GM21360 (cell line): ENCODE results near the gene PEX3.

Experiments
- ATAC-seq: cut with Tn5 transposase; IDR thresholded peaks from one replicate; pipeline ENCODE4 v1.9.1; 2021; ENCODE audit warnings: mild to moderate bottlenecking, moderate library complexity; ENCODE audit not compliant: unreplicated experiment

The PEX3 gene

DNA sequence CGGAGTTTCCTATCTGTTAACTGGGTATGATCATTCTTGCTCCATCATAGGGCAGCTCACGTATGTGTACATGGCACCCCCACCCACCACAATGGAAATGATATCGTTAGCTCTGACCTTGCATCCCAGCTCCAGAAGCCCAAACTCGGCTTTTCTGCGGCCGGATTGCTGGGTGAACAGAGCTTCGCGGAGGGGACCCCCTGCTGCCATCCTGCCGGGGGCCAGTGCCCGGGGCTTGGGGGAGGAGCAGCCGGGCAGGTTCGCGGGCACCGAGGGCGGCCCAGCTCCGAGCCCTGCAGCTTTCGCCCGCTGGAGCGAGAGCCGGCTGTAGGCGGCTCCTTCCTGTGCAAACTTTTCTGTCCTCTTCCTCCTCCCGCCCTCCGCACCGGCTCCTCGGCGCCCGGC, 85.9 kb downstream of the PEX3 start:
- ATAC-seq = peak; percentile 53

DNA sequence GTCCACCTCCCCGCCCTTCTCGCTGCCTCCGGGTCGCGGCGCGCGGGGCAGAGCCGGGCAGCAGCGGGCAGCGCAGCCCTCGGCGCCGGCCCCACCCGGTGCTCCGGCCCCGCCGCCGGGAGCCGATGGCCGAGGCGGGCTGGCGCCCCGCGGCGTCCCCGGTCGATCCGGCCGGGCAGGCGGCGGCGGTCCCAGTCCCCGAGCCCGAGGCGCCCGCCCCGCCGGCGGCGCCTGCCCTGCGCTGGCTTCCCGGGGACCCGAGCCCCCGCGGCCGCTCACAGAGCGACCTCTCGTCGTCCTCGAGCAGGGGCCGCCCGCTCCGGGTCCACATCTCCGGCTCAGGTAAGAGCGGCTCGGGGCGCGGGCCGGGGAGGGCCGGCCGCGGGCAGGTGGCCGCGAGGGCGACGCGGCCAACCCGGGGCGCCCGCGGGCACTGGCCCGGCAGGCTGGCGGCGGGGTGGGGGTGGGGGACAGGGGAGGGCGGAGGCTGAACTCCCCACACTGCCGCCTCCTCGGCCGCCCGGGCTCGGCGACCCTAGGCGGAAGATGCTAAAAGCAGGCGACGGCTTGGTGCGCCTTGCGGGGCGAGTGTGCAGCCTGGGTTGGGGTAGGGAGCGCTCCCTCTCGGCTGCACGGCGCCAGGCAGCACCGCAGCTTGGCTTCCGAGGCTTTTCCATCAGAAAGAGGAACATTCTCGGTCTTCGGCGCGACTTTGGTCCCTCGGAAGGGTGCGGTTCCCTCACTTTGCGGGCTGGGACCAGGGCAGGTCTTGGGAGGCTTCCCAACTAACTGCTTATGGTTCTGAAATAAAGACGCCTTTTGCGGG, 86.5 kb downstream of the PEX3 start:
- peak; percentile 62 for ATAC-seq

- ATAC-seq = no peak
Measured at GRCh38 chr6:143538374-143538773, 87.8 kb downstream of the PEX3 start.

DNA sequence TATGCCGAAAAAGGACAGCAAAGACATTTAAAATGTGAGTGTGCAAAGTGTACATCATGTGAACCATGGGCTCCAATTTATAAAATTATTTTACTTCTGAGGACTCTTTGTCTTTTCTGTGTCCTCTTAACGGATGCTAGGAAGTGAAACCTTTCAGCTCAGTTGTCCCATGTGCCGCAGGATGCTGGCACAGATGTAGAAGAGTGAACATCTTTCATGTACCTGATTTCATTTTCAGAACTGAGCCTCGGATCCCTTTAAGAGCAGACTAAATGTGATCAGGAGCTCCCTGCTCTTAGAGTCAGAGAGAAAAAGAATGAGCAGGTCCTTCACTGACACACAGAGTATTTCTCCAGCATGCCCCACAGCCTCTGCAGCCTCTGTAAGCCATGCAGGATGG, 88.5 kb downstream of the PEX3 start:
- no peak for ATAC-seq

- ATAC-seq = no peak
Measured at GRCh38 chr6:143539734-143540133, 89.1 kb downstream of the PEX3 start.

GRCh38 chr6:143540192-143540591, 89.6 kb downstream of the PEX3 start:
- no peak for ATAC-seq
